Measurements from ENCODE around the gene GJA9. TPM values are rescaled to one million over a fixed set of nuclear protein-coding genes. Genes with fewer than 3 reads are reported as not detected.

The GJA9 gene
- total RNA-seq, 2 donors from 2014 or later, result not detected

GRCh38 chr1:38832370-38832734 lies 49.0 kb downstream of the GJA9 start:
- Mint-ChIP-seq H3K4me3 (no peak overlapping the region), H3K27me3 (ENCODE audit: insufficient read depth) (peaks cover 18% of the 10 kb centered on the region), H3K27ac (no peak overlapping the region), H3K36me3 (ENCODE audit: low read depth) (no peaks in the 10 kb centered on the region), H3K9me3 (no peaks in the 10 kb centered on the region), H3K4me1 (no peaks in the 10 kb centered on the region)
- no peaks in the 10 kb centered on the region for H3K36me3 ChIP-seq (ENCODE audit: control insufficient read depth, insufficient read depth, low read length)
- no peak overlapping the region for H3K9ac ChIP-seq (ENCODE audit: extremely low read depth, low read length, poor library complexity, severe bottlenecking)
- no peak for TF ChIP-seq CTCF (conservative IDR thresholded peaks at IDR 0.05)
- no peaks in the 10 kb centered on the region for H3K4me1 ChIP-seq (ENCODE audit: control insufficient read depth, insufficient read depth, low read length)
- no peaks in the 10 kb centered on the region for H3K9me3 ChIP-seq (ENCODE audit: control insufficient read depth, low read length)
- H3K27me3 ChIP-seq (ENCODE audit: control insufficient read depth, insufficient read depth, low read length, poor library complexity, severe bottlenecking), result no peaks in the 10 kb centered on the region
- no peak overlapping the region for H3K27ac ChIP-seq (ENCODE audit: low read depth, low read length)
- no peak for DNase-seq
- 93 to 94% methylated on average over 1 of the region's 3 CpGs for WGBS, 2 experiments (ENCODE audit: insufficient coverage in 1 of 2, insufficient read length in 1 of 2)
- H3K4me3 ChIP-seq (ENCODE audit: low read length), result no peak overlapping the region

- H3K36me3 Mint-ChIP-seq (ENCODE audit: low read depth), result no peaks in the 10 kb centered on the region
- no peaks in the 10 kb centered on the region for H3K9me3 ChIP-seq (ENCODE audit: control insufficient read depth, low read length)
- no peak overlapping the region for H3K4me3 ChIP-seq (ENCODE audit: low read length)
- no peak overlapping the region for H3K27ac Mint-ChIP-seq
- no peak overlapping the region for H3K27ac ChIP-seq (ENCODE audit: low read depth, low read length)
- no peak overlapping the region for H3K4me3 Mint-ChIP-seq
- no peak overlapping the region for H3K9ac ChIP-seq (ENCODE audit: extremely low read depth, low read length, poor library complexity, severe bottlenecking)
- DNase-seq, result no peak
- H3K4me1 ChIP-seq (ENCODE audit: control insufficient read depth, insufficient read depth, low read length), result no peaks in the 10 kb centered on the region
- H3K9me3 Mint-ChIP-seq, result no peaks in the 10 kb centered on the region
- H3K27me3 Mint-ChIP-seq (ENCODE audit: insufficient read depth), result peaks cover 18% of the 10 kb centered on the region
- no peak for TF ChIP-seq CTCF (conservative IDR thresholded peaks at IDR 0.05)
- H3K36me3 ChIP-seq (ENCODE audit: control insufficient read depth, insufficient read depth, low read length), result no peaks in the 10 kb centered on the region
- 88 to 97% methylated on average over 5 to 6 of the region's 6 CpGs for WGBS, 2 experiments (ENCODE audit: insufficient coverage in 1 of 2, insufficient read length in 1 of 2)
- H3K27me3 ChIP-seq (ENCODE audit: control insufficient read depth, insufficient read depth, low read length, poor library complexity, severe bottlenecking), result no peaks in the 10 kb centered on the region
- H3K4me1 Mint-ChIP-seq, result no peaks in the 10 kb centered on the region
These were observed 49.5 kb downstream of the GJA9 start for GRCh38 chr1:38831731-38832369.

DNA sequence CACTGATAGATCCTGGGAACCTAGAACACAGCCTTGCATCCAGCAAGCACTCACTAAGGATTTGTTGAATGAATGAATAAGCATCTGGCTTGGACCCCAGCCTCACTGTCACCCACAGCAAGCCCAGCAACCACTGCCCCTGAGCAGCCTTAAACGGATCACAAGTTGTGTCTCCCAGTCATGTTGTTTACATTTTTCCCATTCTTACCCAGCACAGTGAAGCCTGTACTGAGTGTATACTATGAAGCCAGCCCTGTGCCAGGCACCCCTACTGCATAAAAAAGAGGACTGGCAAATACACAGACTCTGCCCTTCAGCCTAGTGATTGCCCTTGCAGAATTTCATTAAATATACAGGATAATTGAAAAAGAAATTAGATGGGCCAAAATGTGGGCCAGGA lies 52.0 kb downstream of the GJA9 start:
- H3K4me1 Mint-ChIP-seq, result no peaks in the 10 kb centered on the region
- no peaks in the 10 kb centered on the region for H3K4me1 ChIP-seq (ENCODE audit: control insufficient read depth, insufficient read depth, low read length)
- no peaks in the 10 kb centered on the region for H3K9me3 Mint-ChIP-seq
- peaks cover 5% of the 10 kb centered on the region for H3K27me3 ChIP-seq (ENCODE audit: control insufficient read depth, insufficient read depth, low read length, poor library complexity, severe bottlenecking)
- WGBS, 2 experiments (ENCODE audit: insufficient coverage in 1 of 2, insufficient read length in 1 of 2), result 81% methylated on average over 1 of the region's 1 CpG; no CpG with 5 or more reads in 1 of the 2 experiments
- H3K27ac ChIP-seq (ENCODE audit: low read depth, low read length), result no peak overlapping the region
- H3K4me3 Mint-ChIP-seq, result no peak overlapping the region
- no peak for TF ChIP-seq CTCF (conservative IDR thresholded peaks at IDR 0.05)
- H3K36me3 ChIP-seq (ENCODE audit: control insufficient read depth, insufficient read depth, low read length), result no peaks in the 10 kb centered on the region
- peaks cover 29% of the 10 kb centered on the region for H3K27me3 Mint-ChIP-seq (ENCODE audit: insufficient read depth)
- no peak for DNase-seq
- no peaks in the 10 kb centered on the region for H3K36me3 Mint-ChIP-seq (ENCODE audit: low read depth)
- no peak overlapping the region for H3K4me3 ChIP-seq (ENCODE audit: low read length)
- no peaks in the 10 kb centered on the region for H3K9me3 ChIP-seq (ENCODE audit: control insufficient read depth, low read length)
- no peak overlapping the region for H3K27ac Mint-ChIP-seq
- H3K9ac ChIP-seq (ENCODE audit: extremely low read depth, low read length, poor library complexity, severe bottlenecking), result no peak overlapping the region
